H1 (cell line): Measurements from ENCODE around the gene MIB1. TPM values are rescaled to one million over a fixed set of nuclear protein-coding genes. Genes with fewer than 3 reads are reported as not detected.

Source experiments
- CTCF ChIA-PET: fragments of 300-600 bp; sonication (Branson Sonifier 250); formaldehyde crosslinking; loops from one replicate; lab custom pipeline; 2021; ENCODE audit not compliant: partially characterized antibody; lab: Charles Lee
- POLR2A ChIA-PET: fragments of 300-600 bp; sonication (Branson Sonifier 250); formaldehyde crosslinking; loops from one replicate; lab custom pipeline; 2021; ENCODE audit warnings: inconsistent platforms; ENCODE audit not compliant: partially characterized antibody; lab: Charles Lee
- DNase-seq, 2 experiments: peaks; one replicate each; pipeline versions ENCODE4 v3.0.0 to v3.0.0-alpha.2; 2010 to 2022; ENCODE audit warnings: low spot score in 2 of 2, low read depth in 1 of 2, mixed read lengths in 1 of 2
- FAIRE-seq: peaks from 2 replicates; lab custom pipeline; 2011; peaks lifted over from hg19 to GRCh38; lab: Jason Lieb, UNC
- H2AFZ ChIP-seq: 2 replicates; pipeline ENCODE4 v1.8.1; 2012; ENCODE audit warnings: low read length, inconsistent platforms
- H2AK5ac ChIP-seq: 2 replicates; pipeline ENCODE4 v1.6.1; 2013; ENCODE audit warnings: low read depth, low read length
- H2BK120ac ChIP-seq: replicated peaks from 2 replicates; pipeline ENCODE3; 2013; ENCODE audit warnings: low read depth, low read length, inconsistent platforms
- H2BK12ac ChIP-seq: 2 replicates; pipeline ENCODE4 v1.6.1; 2013; ENCODE audit warnings: low read depth, low read length
- H2BK15ac ChIP-seq: 2 replicates; pipeline ENCODE4 v1.6.1; 2013; ENCODE audit warnings: low read length
- H2BK20ac ChIP-seq: 2 replicates; pipeline ENCODE4 v1.6.1; 2013; ENCODE audit warnings: low read length
- H2BK5ac ChIP-seq: 2 replicates; pipeline ENCODE4 v1.6.1; 2013; ENCODE audit warnings: low read depth, low read length
- H3K14ac ChIP-seq: 2 replicates; pipeline ENCODE4 v1.6.1; 2013; ENCODE audit warnings: inconsistent platforms; ENCODE audit not compliant: insufficient read length
- H3K18ac ChIP-seq: 2 replicates; pipeline ENCODE4 v1.6.1; 2013; ENCODE audit warnings: low read length; ENCODE audit errors: extremely low read depth
- H3K23ac ChIP-seq: 2 replicates; pipeline ENCODE4 v1.6.1; 2013; ENCODE audit warnings: inconsistent platforms; ENCODE audit not compliant: insufficient read length
- H3K23me2 ChIP-seq: 2 replicates; pipeline ENCODE4 v1.6.1; 2013; ENCODE audit warnings: low read depth, low read length
- H3K27ac ChIP-seq: 2 replicates; pipeline ENCODE4 v1.6.1; 2011; ENCODE audit warnings: low read depth, low read length, inconsistent platforms
- H3K27me3 ChIP-seq, 4 experiments: replicated peaks in 1 of 4; 1 replicate in 1 of 4; 2 replicates in 3 of 4; pipeline versions ENCODE4 v1.6.1 to v1.8.1; 2011 to 2013; ENCODE audit warnings: low read length in 3 of 4, mild to moderate bottlenecking in 3 of 4, inconsistent platforms in 2 of 4, mixed read lengths in 2 of 4, moderate library complexity in 1 of 4; ENCODE audit not compliant: control insufficient read depth in 3 of 4, insufficient read depth in 3 of 4; ENCODE audit errors: extremely low read depth in 1 of 4
- H3K36me3 ChIP-seq, 4 experiments: 2 replicates each; pipeline versions ENCODE4 v1.6.1 to v1.8.1; 2011 to 2013; ENCODE audit warnings: mild to moderate bottlenecking in 4 of 4, low read length in 3 of 4, moderate library complexity in 2 of 4, control low read depth in 1 of 4, inconsistent platforms in 1 of 4; ENCODE audit not compliant: insufficient read depth in 4 of 4, control insufficient read depth in 2 of 4
- H3K4ac ChIP-seq: replicated peaks from 2 replicates; pipeline ENCODE3; 2013; ENCODE audit warnings: low read length, low read depth, mixed read lengths, inconsistent platforms; ENCODE audit not compliant: insufficient read length
- H3K4me1 ChIP-seq, 4 experiments: replicated peaks in 1 of 4; 1 replicate in 1 of 4; 2 replicates in 3 of 4; pipeline versions ENCODE4 v1.6.1 to v1.8.1; 2011 to 2013; ENCODE audit warnings: low read length in 3 of 4, inconsistent platforms in 2 of 4, mixed read lengths in 1 of 4; ENCODE audit not compliant: insufficient read depth in 4 of 4, control insufficient read depth in 3 of 4
- H3K4me2 ChIP-seq, 2 experiments: 2 replicates each; pipeline versions ENCODE4 v1.6.1 to v1.8.1; 2011 to 2013; ENCODE audit warnings: low read depth in 2 of 2, low read length in 2 of 2, control low read depth in 1 of 2, inconsistent platforms in 1 of 2, mild to moderate bottlenecking in 1 of 2; ENCODE audit not compliant: insufficient read depth in 1 of 2
- H3K4me3 ChIP-seq, 4 experiments: fragments of 200-600, 300-600 bp in 1 of 4; sonication (generic), shearing (Covaris generic), sonication (Bioruptor Twin) in 1 of 4; 2 replicates each; pipeline versions ENCODE4 v1.5.1 to v1.8.1; 2011 to 2016; ENCODE audit warnings: low read length in 4 of 4, low read depth in 3 of 4, control low read depth in 2 of 4, inconsistent platforms in 2 of 4, mild to moderate bottlenecking in 2 of 4, mixed read lengths in 1 of 4, moderate library complexity in 1 of 4; ENCODE audit not compliant: insufficient read depth in 2 of 4; ENCODE audit errors: extremely low read depth in 1 of 4
- H3K56ac ChIP-seq: replicated peaks from 2 replicates; pipeline ENCODE3; 2013; ENCODE audit warnings: low read depth, mild to moderate bottlenecking, mixed read lengths, low read length, inconsistent platforms; ENCODE audit not compliant: insufficient read length
- H3K79me1 ChIP-seq: 2 replicates; pipeline ENCODE4 v1.6.1; 2013; ENCODE audit warnings: low read depth, low read length, control low read depth
- H3K79me2 ChIP-seq, 2 experiments: 2 replicates each; pipeline versions ENCODE4 v1.6.1 to v1.8.1; 2012 to 2013; ENCODE audit warnings: low read length in 2 of 2, mild to moderate bottlenecking in 2 of 2, inconsistent platforms in 1 of 2; ENCODE audit not compliant: insufficient read depth in 2 of 2, control insufficient read depth in 1 of 2
- H3K9ac ChIP-seq, 4 experiments: replicated peaks in 1 of 4; 1 replicate in 1 of 4; 2 replicates in 3 of 4; pipeline versions ENCODE4 v1.6.1 to v1.8.1; 2011 to 2013; ENCODE audit warnings: low read depth in 3 of 4, low read length in 3 of 4, control low read depth in 2 of 4, mild to moderate bottlenecking in 2 of 4, moderate library complexity in 2 of 4, inconsistent platforms in 1 of 4; ENCODE audit errors: extremely low read depth in 1 of 4
- H3K9me3 ChIP-seq, 2 experiments: 2 replicates each; pipeline versions ENCODE4 v1.6.1 to v1.8.1; 2012 to 2013; ENCODE audit warnings: mild to moderate bottlenecking in 2 of 2, moderate library complexity in 2 of 2, control low read depth in 1 of 2, inconsistent platforms in 1 of 2, low read depth in 1 of 2, low read length in 1 of 2, mixed read lengths in 1 of 2; ENCODE audit not compliant: insufficient read depth in 2 of 2
- H4K20me1 ChIP-seq, 2 experiments: replicated peaks in 1 of 2; 2 replicates each; pipeline versions ENCODE3 to v1.8.1; 2011 to 2013; ENCODE audit warnings: inconsistent platforms in 2 of 2, low read length in 2 of 2, mild to moderate bottlenecking in 1 of 2; ENCODE audit not compliant: insufficient read depth in 2 of 2, control insufficient read depth in 1 of 2
- H4K5ac ChIP-seq: 2 replicates; pipeline ENCODE4 v1.6.1; 2013; ENCODE audit warnings: low read length, low read depth, mixed read lengths, inconsistent platforms; ENCODE audit not compliant: insufficient read length
- H4K8ac ChIP-seq: 2 replicates; pipeline ENCODE4 v1.8.0; 2013; ENCODE audit warnings: mild to moderate bottlenecking, moderate library complexity, low read length, inconsistent platforms; ENCODE audit not compliant: insufficient read depth; ENCODE audit errors: extremely low read depth
- H4K91ac ChIP-seq: replicated peaks from 2 replicates; pipeline ENCODE3; 2013; ENCODE audit warnings: low read length, mixed read lengths, inconsistent platforms; ENCODE audit not compliant: insufficient read length
- ASH2L ChIP-seq: fragments of 200-600, 300-600 bp; sonication (generic); IDR thresholded peaks from one replicate; pipeline ENCODE4 v1.7.1; 2017; ENCODE audit warnings: low read length
- BCL11A ChIP-seq, 2 experiments: IDR thresholded peaks; one replicate each; pipeline ENCODE4 v1.6.1; 2011; ENCODE audit warnings: low read depth in 2 of 2, low read length in 2 of 2, mild to moderate bottlenecking in 2 of 2
- CHD2 ChIP-seq: IDR thresholded peaks from 2 replicates; pipeline ENCODE4 v1.6.1; 2012; ENCODE audit warnings: low read length, improper control_type of control experiment
- FOSL1 ChIP-seq: IDR thresholded peaks from 2 replicates; pipeline ENCODE4 v1.6.1; 2011; ENCODE audit warnings: mild to moderate bottlenecking, low read depth, low read length, moderate library complexity; ENCODE audit not compliant: insufficient read depth
- GABPA ChIP-seq: IDR thresholded peaks from 2 replicates; pipeline ENCODE4 v1.6.1; 2011; ENCODE audit warnings: mild to moderate bottlenecking, low read length, moderate library complexity, borderline replicate concordance; ENCODE audit not compliant: insufficient read depth
- HDAC2 ChIP-seq, 2 experiments: fragments of 300-600 bp in 1 of 2; sonication (generic) in 1 of 2; IDR thresholded peaks; 2 replicates each; pipeline ENCODE4 v1.6.1; 2011 to 2012; ENCODE audit warnings: low read depth in 2 of 2, low read length in 2 of 2, mild to moderate bottlenecking in 2 of 2, moderate library complexity in 2 of 2, borderline replicate concordance in 1 of 2, inconsistent platforms in 1 of 2
- NANOG ChIP-seq: IDR thresholded peaks from 2 replicates; pipeline ENCODE4 v1.6.1; 2011; ENCODE audit warnings: low read length, low read depth, mild to moderate bottlenecking, inconsistent platforms; ENCODE audit not compliant: insufficient read depth, poor library complexity, severe bottlenecking
- NRF1 ChIP-seq: IDR thresholded peaks from 2 replicates; pipeline ENCODE4 v1.6.1; 2011; ENCODE audit warnings: mild to moderate bottlenecking, low read depth, low read length, improper control_type of control experiment
- RAD21 ChIP-seq, 2 experiments: IDR thresholded peaks in 1 of 2; conservative IDR thresholded peaks in 1 of 2; 2 replicates each; pipeline ENCODE4 v1.6.1; 2011; ENCODE audit warnings: low read depth in 2 of 2, low read length in 2 of 2, improper control_type of control experiment in 1 of 2, inconsistent platforms in 1 of 2, mild to moderate bottlenecking in 1 of 2, moderate library complexity in 1 of 2
- RBBP5 ChIP-seq: IDR thresholded peaks from 2 replicates; pipeline ENCODE4 v1.7.1; 2012; ENCODE audit warnings: low read depth, mild to moderate bottlenecking, inconsistent platforms, low read length, moderate library complexity, borderline replicate concordance
- TBP ChIP-seq: IDR thresholded peaks from 2 replicates; pipeline ENCODE4 v1.6.1; 2011; ENCODE audit warnings: low read depth, low read length, improper control_type of control experiment
- TCF12 ChIP-seq: IDR thresholded peaks from 2 replicates; pipeline ENCODE4 v1.6.1; 2011; ENCODE audit warnings: low read depth, mild to moderate bottlenecking, low read length
- TEAD4 ChIP-seq: IDR thresholded peaks from 2 replicates; pipeline ENCODE4 v1.6.1; 2012; ENCODE audit warnings: low read depth, low read length, inconsistent platforms, mixed read lengths
- YY1 ChIP-seq: IDR thresholded peaks from 2 replicates; pipeline ENCODE4 v1.6.1; 2011; ENCODE audit warnings: low read depth, mild to moderate bottlenecking, low read length
- polyA plus RNA-seq, 7 experiments: library from polyadenylated mRNA; depleted of rRNA in 3 of 7; stranded (reverse) in 5 of 7; unstranded in 2 of 7; fragments of >200 nt in 5 of 7; fragments of 200-250 nt in 2 of 7; gene quantifications; 1 replicate in 5 of 7; 2 replicates in 1 of 7; 4 replicates in 1 of 7; pipeline versions ENCODE4 v1.2.1 to v1.2.3, GENCODE V29; 2011 to 2013; ENCODE audit warnings: missing spikeins in 2 of 7, mixed read lengths in 2 of 7
- total RNA-seq: library from RNA; stranded (reverse); fragmentation: NEBNext Ultra II Directional; extraction: Animal tissue kit (Norgen Biotek cat#: 25700); gene quantifications from 2 replicates; pipeline ENCODE4 v1.2.1, GENCODE V29; 2021

The MIB1 gene
- total and polyA plus RNA-seq, 2 of the 8 experiments (the other 6 are each of a cell fraction or from before 2014, with no cell fraction given): 8.2 to 60.3 TPM

GRCh38 chr18:21762181-21762772 is 21.7 kb downstream of the MIB1 start:
- Histone ChIP-seq H3K14ac (no peak overlapping the region), H3K4ac (no peak overlapping the region), H2BK15ac (no peak overlapping the region), H2BK20ac (no peak overlapping the region), H3K79me1 (0 out of 2 replicates have a peak, but pooled peaks cover 2% of the 10 kb centered on the region), H3K27ac (no peak overlapping the region), H2BK120ac (no peak overlapping the region), H3K18ac (no peak overlapping the region), H2BK12ac (no peak overlapping the region), H3K23ac (no peak overlapping the region), H2AK5ac (no peak overlapping the region), H3K23me2 (no peaks in the 10 kb centered on the region), H2BK5ac (no peak overlapping the region), H3K56ac (no peak overlapping the region), H3K9ac (no peak overlapping the region), H3K79me2 (peaks cover 0 to 80% of the 10 kb centered on the region in 2 experiments; a peak in 3 of 4 replicates), H4K20me1 (peaks cover 4 to 8% of the 10 kb centered on the region in 2 experiments), H4K5ac (no peak overlapping the region), H3K4me3 (no peak overlapping the region), H3K4me2 (no peak overlapping the region), H3K27me3 (no peaks in the 10 kb centered on the region), H4K8ac (no peak overlapping the region), H4K91ac (no peak overlapping the region), H3K36me3 (peaks cover 0 to 17% (median 9%) of the 10 kb centered on the region in 4 experiments; a peak in 5 of 8 replicates), H3K9me3 (no peaks in the 10 kb centered on the region), H2AFZ (no peak overlapping the region), H3K4me1 (peaks cover 0 to 5% (median 4%) of the 10 kb centered on the region in 4 experiments; a peak in 2 of 7 replicates)
- FAIRE-seq: no peak
- POLR2A ChIA-PET: no interaction called here
- no peak for DNase-seq
- CTCF ChIA-PET: no interaction called here
- no peak for TF ChIP-seq ASH2L
- TF ChIP-seq FOSL1: no peak
- TF ChIP-seq TBP: no peak
- TF ChIP-seq RAD21 (IDR thresholded peaks at IDR 0.05 in 1 of 2, conservative IDR thresholded peaks at IDR 0.05 in 1 of 2; ENCODE audit: low read depth in 2 of 2, low read length in 2 of 2): no peak
- no peak for TF ChIP-seq TCF12
- no peak for TF ChIP-seq NANOG
- TF ChIP-seq NRF1: no peak
- no peak for TF ChIP-seq GABPA
- no peak for TF ChIP-seq TEAD4
- no peak for TF ChIP-seq BCL11A (IDR thresholded peaks at IDR 0.05; ENCODE audit: low read depth in 2 of 2, low read length in 2 of 2)
- TF ChIP-seq YY1: no peak
- TF ChIP-seq HDAC2 (IDR thresholded peaks at IDR 0.05; ENCODE audit: borderline replicate concordance in 1 of 2, low read depth in 2 of 2, low read length in 2 of 2): no peak
- no peak for TF ChIP-seq CHD2
- no peak for TF ChIP-seq RBBP5
